Keratinocyte (primary cell): ENCODE data around the gene TTC28. TPM values are rescaled to one million over a fixed set of nuclear protein-coding genes. Genes with fewer than 3 reads are reported as not detected.
"Not testable (repeated sequence)": the region's sequence is repeated elsewhere in the genome, so short reads cannot be mapped to it uniquely, and the experiment has no call there.

Source experiments
- DNase-seq: peaks from one replicate; pipeline ENCODE4 v3.0.0-alpha.2; 2011; ENCODE audit warnings: low read depth, missing footprints, low spot score
- FAIRE-seq: peaks from 2 replicates; lab custom pipeline; 2011; peaks lifted over from hg19 to GRCh38; lab: Jason Lieb, UNC
- H2AFZ ChIP-seq: 2 replicates; pipeline ENCODE4 v1.6.0; 2012; ENCODE audit warnings: low read length, control low read depth, inconsistent platforms; ENCODE audit not compliant: control insufficient read depth
- H3K27ac ChIP-seq: 2 replicates; pipeline ENCODE4 v1.5.1; 2011; ENCODE audit warnings: low read length; ENCODE audit not compliant: control insufficient read depth, insufficient read depth
- H3K27me3 ChIP-seq: 3 replicates; pipeline ENCODE4 v1.6.0; 2011; ENCODE audit warnings: low read length; ENCODE audit not compliant: control insufficient read depth, insufficient read depth; ENCODE audit errors: extremely low read depth
- H3K36me3 ChIP-seq, 2 experiments: 2 replicates in 1 of 2; 3 replicates in 1 of 2; pipeline ENCODE4 v1.5.1; 2011; ENCODE audit warnings: low read length in 2 of 2, mild to moderate bottlenecking in 1 of 2; ENCODE audit not compliant: control insufficient read depth in 2 of 2, insufficient read depth in 2 of 2; ENCODE audit errors: extremely low read depth in 1 of 2
- H3K4me1 ChIP-seq: 3 replicates; pipeline ENCODE4 v1.5.1; 2011; ENCODE audit warnings: low read length; ENCODE audit not compliant: control insufficient read depth, insufficient read depth; ENCODE audit errors: extremely low read depth
- H3K4me2 ChIP-seq: 3 replicates; pipeline ENCODE4 v1.6.0; 2011; ENCODE audit warnings: low read depth, low read length; ENCODE audit not compliant: control insufficient read depth, insufficient read depth; ENCODE audit errors: extremely low read depth
- H3K4me3 ChIP-seq, 3 experiments: fragments of 200-600 bp in 1 of 3; sonication (generic) in 1 of 3; 2 replicates in 2 of 3; 3 replicates in 1 of 3; pipeline ENCODE4 v1.5.1; 2011 to 2016; ENCODE audit warnings: low read length in 3 of 3, mild to moderate bottlenecking in 3 of 3, control low read depth in 2 of 3, inconsistent platforms in 1 of 3, low read depth in 1 of 3, mixed read lengths in 1 of 3, mixed run types in 1 of 3, moderate library complexity in 1 of 3; ENCODE audit not compliant: control insufficient read depth in 2 of 3, insufficient read depth in 2 of 3; ENCODE audit errors: extremely low read depth in 1 of 3
- H3K79me2 ChIP-seq: 2 replicates; pipeline ENCODE4 v1.6.0; 2012; ENCODE audit warnings: low read length; ENCODE audit not compliant: control insufficient read depth, insufficient read depth
- H3K9ac ChIP-seq: 3 replicates; pipeline ENCODE4 v1.6.0; 2011; ENCODE audit warnings: low read length; ENCODE audit not compliant: control insufficient read depth, insufficient read depth; ENCODE audit errors: extremely low read depth
- H3K9me1 ChIP-seq: 3 replicates; pipeline ENCODE4 v1.6.0; 2011; ENCODE audit warnings: low read length; ENCODE audit not compliant: control insufficient read depth, insufficient read depth; ENCODE audit errors: extremely low read depth
- H3K9me3 ChIP-seq: 2 replicates; pipeline ENCODE4 v1.5.1; 2012; ENCODE audit warnings: low read depth, low read length; ENCODE audit not compliant: control insufficient read depth
- H4K20me1 ChIP-seq: 3 replicates; pipeline ENCODE4 v1.6.0; 2011; ENCODE audit warnings: low read length; ENCODE audit not compliant: control insufficient read depth, insufficient read depth; ENCODE audit errors: extremely low read depth
- CTCF ChIP-seq, 3 experiments: IDR thresholded peaks in 1 of 3; conservative IDR thresholded peaks in 1 of 3; optimal IDR thresholded peaks in 1 of 3; 2 replicates in 2 of 3; 3 replicates in 1 of 3; pipeline versions ENCODE3 to v1.5.1; 2011; ENCODE audit warnings: low read length in 3 of 3, mild to moderate bottlenecking in 3 of 3, moderate library complexity in 2 of 3, control low read depth in 1 of 3, inconsistent platforms in 1 of 3; ENCODE audit not compliant: insufficient read depth in 2 of 3; ENCODE audit errors: extremely low read depth in 1 of 3
- EZH2 ChIP-seq: IDR thresholded peaks from one replicate; pipeline ENCODE4 v1.6.1; 2012; ENCODE audit warnings: inconsistent platforms, mild to moderate bottlenecking, low read length, moderate library complexity
- dilution Hi-C: fragments of 300-500 bp; cut with MboI; formaldehyde crosslinking; loops from one replicate; pipeline ENCODE4 v1.7.0; 2020; ENCODE audit warnings: low sequenced_read_pairs; ENCODE audit not compliant: extremely low pct_ligation_motif_present
- polyA plus RNA-seq, 5 experiments: library from polyadenylated mRNA; depleted of rRNA in 3 of 5; stranded (reverse) in 3 of 5; stranded (forward) in 1 of 5; unstranded in 1 of 5; fragments of >200 nt; gene quantifications; 1 replicate in 1 of 5; 2 replicates in 3 of 5; 3 replicates in 1 of 5; pipeline versions ENCODE4 v1.2.1 to v1.2.3, GENCODE V29; 2011 to 2012; ENCODE audit warnings: missing spikeins in 2 of 5, low read depth in 1 of 5, low replicate concordance in 1 of 5

The TTC28 gene
- polyA plus RNA-seq, 1 donor (not counting 4 experiments of a cell fraction or from before 2014, with no cell fraction given) = 0.66 TPM

GRCh38 chr22:28563636-28564035, 116.0 kb downstream of the TTC28 start:
- dilution Hi-C loops = no loop called here
- Histone ChIP-seq H4K20me1 (no peaks in the 10 kb centered on the region), H3K79me2 (no peaks in the 10 kb centered on the region), H3K4me2 (no peak overlapping the region), H3K27me3 (no peaks in the 10 kb centered on the region), H2AFZ (no peak overlapping the region), H3K9ac (no peak overlapping the region), H3K27ac (no peak overlapping the region), H3K4me1 (peaks cover 16% of the 10 kb centered on the region), H3K4me3 (no peak overlapping the region), H3K9me1 (no peaks in the 10 kb centered on the region), H3K36me3 (no peaks in the 10 kb centered on the region), H3K9me3 (no peaks in the 10 kb centered on the region)
- TF ChIP-seq EZH2 = no peak
- no peak for TF ChIP-seq CTCF (optimal IDR thresholded peaks at IDR 0.05 in 1 of 3, IDR thresholded peaks at IDR 0.05 in 1 of 3, conservative IDR thresholded peaks at IDR 0.05 in 1 of 3; ENCODE audit: extremely low read depth in 1 of 3, insufficient read depth in 2 of 3, low read length in 3 of 3)
- FAIRE-seq (no peak), DNase-seq (peak; percentile 7)

GRCh38 chr22:28562324-28562723, 117.3 kb downstream of the TTC28 start:
- no peaks in the 10 kb centered on the region for H3K9me1 ChIP-seq
- H3K4me2 ChIP-seq = peak overlapping the region; percentile 9
- H4K20me1 ChIP-seq = no peaks in the 10 kb centered on the region
- H3K4me1 ChIP-seq = peaks cover 16% of the 10 kb centered on the region
- DNase-seq = no peak
- H3K9me3 ChIP-seq = no peaks in the 10 kb centered on the region
- peak overlapping the region; percentile 52 for H2AFZ ChIP-seq
- no peak overlapping the region for H3K27ac ChIP-seq
- TF ChIP-seq CTCF (optimal IDR thresholded peaks at IDR 0.05 in 1 of 3, IDR thresholded peaks at IDR 0.05 in 1 of 3, conservative IDR thresholded peaks at IDR 0.05 in 1 of 3; ENCODE audit: extremely low read depth in 1 of 3, insufficient read depth in 2 of 3, low read length in 3 of 3) (no peak), EZH2 (no peak)
- H3K9ac ChIP-seq = no peak overlapping the region
- no peaks in the 10 kb centered on the region for H3K27me3 ChIP-seq
- H3K4me3 ChIP-seq = no peak overlapping the region
- dilution Hi-C loops = no loop called here
- FAIRE-seq = no peak
- no peaks in the 10 kb centered on the region for H3K36me3 ChIP-seq
- H3K79me2 ChIP-seq = no peaks in the 10 kb centered on the region

GRCh38 chr22:28560743-28561101, 118.9 kb downstream of the TTC28 start:
- FAIRE-seq, H3K9ac ChIP-seq, H3K9me3 ChIP-seq, DNase-seq, H3K9me1 ChIP-seq, H3K4me3 ChIP-seq, H4K20me1 ChIP-seq, H3K4me2 ChIP-seq, H3K27ac ChIP-seq, H2AFZ ChIP-seq, H3K79me2 ChIP-seq, H3K27me3 ChIP-seq, dilution Hi-C loops, H3K36me3 ChIP-seq: not testable (repeated sequence)
- peaks cover 16% of the 10 kb centered on the region for H3K4me1 ChIP-seq
